GM19397 (cell line): Measurements from ENCODE around the gene COMT.

ENCODE experiments used
- ATAC-seq: cut with Tn5 transposase; IDR thresholded peaks from one replicate; pipeline ENCODE4 v1.9.1; 2021; ENCODE audit warnings: mild to moderate bottlenecking, moderate library complexity; ENCODE audit not compliant: unreplicated experiment

Gene COMT

DNA sequence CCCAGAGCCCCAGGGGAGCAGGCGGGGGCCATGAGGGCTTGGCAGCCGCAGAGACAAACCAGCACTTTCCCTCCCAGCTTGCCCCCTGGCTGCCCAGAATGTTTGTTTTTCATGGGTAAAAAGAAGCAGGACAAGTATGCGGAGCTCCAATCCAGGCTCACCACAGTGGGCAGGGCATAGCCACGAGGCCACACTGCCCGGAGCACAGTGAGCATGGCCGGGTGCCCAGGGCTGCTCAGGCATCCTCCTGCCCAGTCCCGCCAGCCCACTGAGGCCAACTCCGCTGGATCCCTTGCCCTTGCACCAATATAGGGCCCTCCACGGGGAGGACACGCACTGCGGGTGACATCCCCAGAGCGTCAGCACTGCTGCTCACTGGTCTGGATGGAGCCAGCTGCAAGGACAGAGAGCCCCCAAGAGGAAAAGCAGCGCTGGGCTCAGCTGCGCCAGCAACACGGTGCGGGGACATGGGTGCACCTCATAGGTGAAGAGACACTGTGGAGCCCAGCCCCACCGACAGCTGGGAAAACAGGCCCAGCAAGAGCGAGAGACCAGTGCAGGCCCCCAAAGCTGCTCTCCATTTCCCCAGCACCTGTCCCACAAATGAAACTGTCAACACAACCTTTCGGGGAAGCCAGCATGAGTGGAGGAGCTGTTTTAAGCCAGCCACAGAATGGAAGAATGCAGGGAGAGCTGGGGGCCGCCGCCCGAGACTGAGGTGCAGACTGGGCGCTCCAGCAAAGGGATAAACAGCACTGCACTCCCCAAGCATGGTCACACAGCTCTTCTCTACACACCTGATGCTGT, 50.3 kb downstream of the COMT start:
- ATAC-seq, result no peak

DNA sequence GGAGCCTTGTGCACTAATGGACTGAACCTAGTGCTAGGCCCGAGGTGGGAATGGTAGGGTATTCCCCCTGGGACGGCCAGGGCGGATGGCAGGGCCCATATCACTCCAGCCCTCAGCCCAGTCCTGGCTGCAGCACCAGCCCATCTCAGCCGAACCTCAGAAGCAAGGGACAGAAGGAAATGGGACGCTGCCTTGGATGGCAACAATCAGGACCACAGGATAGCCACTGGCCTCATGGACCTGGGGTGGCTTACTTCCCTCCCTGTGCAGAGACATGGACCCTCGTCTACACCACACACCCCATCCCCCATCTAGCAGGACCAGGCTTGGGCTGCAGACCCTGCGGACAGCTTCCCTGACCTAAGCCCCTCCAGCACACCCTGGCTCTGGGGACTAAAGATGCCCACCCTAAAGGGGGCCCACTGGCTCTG, 50.9 kb downstream of the COMT start:
- ATAC-seq, result no peak

DNA sequence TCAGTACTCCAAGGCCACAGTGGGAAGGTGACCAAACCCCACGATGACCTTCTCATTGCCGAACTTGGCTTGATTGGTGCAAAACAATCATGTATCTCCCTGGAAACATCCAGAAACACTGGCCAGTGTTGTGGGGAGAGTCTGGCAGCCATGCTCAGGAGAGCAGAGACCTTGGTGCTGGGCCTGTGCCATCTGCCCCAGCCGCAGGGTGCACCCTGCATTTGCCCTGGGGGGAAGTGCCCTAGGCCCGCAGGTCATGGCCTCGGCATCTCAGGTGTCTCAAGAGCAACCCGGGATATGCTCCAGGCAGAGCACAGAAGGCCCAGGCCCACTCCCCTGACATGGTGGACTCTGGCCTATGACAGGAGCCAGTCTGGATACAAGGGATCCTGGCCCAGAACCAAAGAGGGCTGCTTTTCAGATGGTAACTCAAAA, 51.4 kb downstream of the COMT start:
- ATAC-seq, result no peak

DNA sequence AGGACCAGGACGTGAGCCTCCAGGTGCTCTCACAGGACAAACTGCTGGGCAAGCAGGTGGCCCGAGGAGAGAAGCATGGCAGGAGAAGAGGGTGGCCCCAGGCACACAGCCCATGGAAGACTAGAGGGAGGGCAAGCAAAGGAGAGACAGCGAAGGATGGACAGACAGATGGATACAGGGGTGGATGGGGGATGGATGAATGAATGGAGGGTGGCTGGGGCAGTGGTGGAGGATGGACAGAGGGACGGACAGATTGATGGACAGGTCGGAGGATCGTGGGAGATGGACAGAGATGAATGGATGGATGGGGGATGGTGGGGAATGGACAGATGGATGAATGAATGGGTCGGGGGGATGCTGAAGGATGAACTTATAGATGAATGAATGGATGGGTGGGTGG, 52.4 kb downstream of the COMT start:
- ATAC-seq, result no peak

DNA sequence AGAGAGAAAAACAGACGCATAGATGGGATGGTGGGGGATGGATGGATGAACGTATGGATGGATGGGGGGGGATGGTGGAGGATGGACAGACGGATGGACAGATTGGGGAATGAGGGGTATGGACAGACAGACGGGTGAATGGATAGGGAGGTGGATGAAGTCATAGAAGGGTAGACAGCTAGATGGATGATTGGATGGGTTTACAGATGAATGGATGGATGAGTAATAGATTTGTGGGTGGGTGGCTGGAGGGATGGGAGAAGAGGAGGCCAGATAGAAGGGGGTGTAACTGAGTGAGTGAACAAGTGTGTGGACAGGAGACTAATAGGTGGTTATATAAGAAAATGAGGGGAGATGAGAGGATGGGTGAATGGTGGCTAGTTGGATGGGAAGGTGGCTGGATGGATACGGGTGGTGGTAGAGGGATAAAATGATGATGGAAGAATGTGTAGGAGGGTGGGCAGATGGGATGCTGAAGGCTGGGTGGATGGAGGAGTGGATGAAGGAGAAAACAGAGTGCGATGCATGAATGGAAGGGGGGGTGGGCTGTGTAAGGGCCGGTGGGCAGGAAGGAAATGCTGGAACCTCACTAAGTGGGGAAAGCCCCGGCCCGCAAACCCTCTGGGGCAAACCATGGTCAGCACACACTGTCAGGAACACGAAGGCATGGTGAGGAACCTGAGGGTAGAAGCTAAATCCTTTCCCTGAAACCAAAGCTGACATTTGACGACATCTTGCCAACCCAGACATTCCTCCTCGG, 53.5 kb downstream of the COMT start:
- no peak for ATAC-seq

DNA sequence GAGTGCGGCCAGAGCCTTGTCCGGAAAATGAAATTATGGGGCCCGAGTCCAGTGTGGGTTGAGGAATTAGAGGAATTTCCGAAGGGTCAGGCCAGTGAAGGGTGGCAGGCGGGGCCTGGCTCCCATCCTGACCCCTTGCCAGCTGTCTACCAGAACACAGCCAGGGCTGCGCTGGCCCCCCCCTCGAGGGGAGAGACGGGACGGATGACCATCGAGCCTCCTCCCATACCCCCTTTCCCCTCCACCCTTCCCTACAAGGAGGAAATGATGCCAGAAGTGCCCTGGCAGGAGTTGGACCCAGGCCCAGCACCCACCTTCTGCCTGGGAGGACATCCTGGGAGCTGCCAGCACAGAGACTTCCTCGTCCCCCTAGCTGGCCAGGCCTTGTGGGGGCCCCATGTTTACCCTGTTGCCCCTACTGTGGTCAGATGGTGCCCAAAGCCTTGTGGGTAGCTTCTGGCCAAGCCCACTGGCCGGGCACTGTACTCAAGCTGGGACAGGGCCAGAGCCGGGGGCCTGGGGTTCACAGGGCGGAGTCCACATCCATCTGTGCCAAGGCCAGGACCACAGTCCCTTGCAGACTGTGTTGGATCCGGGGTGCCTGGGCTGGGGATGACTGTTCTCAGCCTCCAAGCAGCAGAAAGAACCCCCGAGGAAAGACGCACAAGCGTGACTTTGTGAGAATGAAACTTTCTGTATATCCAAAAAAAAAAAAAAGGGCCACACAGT, 54.2 kb downstream of the COMT start:
- no peak for ATAC-seq

DNA sequence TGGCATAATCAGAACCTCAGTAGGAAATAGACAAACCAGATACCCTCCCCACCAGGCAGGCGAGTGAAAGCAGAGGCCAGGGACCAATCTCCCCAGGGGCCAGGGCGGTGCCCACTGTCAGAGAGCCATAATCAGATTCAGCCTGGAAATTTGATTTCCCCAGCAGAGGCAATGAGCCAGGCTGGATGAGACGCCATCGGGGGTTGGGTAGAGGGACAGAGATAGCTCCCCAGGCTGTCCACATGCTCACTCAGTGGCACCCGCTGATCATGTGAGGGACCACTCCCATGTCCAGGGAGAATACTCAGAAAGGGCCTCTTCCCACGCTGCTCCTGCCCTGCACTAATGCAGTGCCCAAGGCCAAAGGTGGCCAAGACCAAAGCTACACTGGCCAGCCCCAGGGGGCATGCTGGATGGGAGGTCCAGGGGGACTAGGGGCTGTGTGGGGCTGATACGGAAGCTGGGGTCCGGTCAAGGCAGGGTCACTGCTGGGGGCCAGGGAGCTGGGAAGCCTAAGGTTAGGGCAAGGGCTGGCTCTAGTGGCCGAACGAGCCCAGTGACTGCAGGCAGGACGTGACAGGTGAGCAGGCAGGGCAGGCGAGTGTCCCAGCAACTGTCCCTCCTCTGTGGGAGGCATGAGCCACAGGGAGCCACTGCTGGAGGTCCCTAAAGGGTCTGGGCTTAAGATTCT, 55.3 kb downstream of the COMT start:
- ATAC-seq, result no peak

DNA sequence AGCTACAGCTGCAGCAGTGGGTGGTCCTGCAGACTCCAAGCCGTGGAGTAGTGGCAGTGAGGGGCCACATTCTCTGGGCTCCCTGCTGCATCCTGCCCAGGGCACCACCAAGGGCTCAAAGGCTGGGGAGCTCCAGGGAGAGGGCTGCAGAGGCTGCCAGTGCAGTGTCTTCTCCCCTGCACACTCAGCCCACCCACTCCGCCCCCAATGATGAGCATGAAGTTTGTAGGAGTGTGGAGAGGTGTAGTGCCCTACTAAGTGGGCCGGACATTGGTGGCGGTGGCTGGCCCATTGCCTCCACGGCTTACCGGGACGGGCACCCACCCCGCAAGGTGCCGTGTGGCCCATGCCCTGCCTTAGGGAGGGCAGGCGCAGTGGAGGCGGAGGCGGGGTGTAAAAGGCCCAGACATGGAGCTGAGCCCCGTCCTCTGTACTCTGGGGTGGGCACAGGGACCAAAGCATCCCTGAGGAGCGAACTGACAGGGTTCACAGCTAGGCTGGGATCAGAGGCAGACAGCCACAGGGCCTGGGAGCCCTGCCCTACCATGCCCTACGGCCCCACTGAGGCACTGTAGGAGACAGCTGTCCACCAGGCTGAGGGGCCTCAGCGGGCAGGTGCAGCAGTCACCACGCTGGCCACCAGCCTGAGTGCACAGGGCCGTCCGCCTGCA, 56.1 kb downstream of the COMT start:
- no peak for ATAC-seq

DNA sequence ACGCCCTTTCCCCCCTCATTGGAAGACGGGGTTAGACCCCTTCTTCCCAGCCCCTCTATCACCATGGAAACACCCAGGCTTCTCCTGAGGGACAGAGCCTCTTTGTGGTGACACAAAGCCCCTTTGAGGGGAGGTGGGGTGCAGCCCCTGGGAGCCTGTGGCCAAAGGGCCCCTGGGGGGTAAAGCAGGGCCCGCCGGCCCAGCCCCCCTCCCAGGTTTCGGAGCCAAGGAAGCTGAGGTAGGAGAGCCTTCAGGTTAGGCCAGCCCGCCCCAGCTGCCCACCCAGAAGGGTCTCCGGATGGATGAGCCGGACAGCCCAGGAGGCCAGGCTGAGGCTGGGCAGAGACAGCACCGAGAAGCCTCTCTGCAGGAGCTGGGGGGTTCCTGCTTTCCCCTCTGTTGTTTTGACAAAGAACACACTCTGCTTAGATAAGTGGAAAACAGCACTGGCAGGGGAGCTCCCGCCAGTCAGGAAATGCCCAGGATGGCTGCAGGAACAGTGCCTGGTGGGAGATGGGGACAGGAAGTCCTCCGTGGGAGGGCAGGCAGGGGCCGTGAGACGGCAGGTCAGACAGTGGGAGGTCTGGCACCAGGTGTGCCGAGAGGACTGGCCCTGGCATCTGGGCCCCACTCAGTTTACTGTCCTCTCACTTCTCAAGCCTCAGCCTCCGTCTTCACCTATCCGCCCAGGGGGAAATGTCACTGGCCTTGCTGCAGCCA, 56.8 kb downstream of the COMT start:
- no peak for ATAC-seq

DNA sequence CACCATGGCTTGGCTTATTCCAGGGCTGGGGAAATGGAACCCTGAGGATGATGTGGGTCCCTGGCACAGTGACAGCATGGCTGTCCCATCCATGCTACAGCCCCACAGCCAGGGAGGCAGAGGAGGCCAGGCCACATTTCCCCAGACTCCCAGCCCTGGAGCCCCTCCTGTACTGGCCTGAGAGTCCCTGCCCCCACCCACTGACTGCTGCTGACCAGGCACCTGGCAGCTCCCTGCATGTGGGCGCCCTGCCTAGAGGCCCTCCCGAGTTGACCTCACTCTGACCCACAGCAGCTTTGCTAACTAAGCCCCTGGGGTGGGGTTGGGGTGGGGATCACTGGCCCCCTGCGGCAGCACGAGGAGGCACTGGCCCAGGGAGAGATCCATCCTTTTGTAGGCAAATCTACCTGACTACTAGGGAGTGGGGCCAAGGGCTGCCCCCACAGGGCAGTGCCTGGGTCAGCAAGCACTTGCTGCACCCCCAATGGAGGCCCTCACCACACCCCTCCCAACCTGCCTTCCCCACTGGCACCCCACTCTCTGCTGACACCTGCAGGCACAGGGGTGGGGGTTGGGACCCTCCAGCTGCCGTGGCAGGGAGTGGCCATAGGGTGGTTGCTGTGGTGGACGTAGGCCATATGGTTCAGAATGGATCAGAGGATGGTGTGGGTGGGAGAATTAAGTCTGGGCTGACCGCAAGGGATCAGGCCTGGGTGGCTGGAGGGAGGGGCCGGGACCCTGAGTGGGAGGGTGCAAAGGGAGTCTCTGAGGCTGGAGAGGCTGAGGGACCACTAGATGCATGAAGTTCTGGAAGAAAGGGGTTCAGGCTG, 57.6 kb downstream of the COMT start:
- no peak for ATAC-seq

DNA sequence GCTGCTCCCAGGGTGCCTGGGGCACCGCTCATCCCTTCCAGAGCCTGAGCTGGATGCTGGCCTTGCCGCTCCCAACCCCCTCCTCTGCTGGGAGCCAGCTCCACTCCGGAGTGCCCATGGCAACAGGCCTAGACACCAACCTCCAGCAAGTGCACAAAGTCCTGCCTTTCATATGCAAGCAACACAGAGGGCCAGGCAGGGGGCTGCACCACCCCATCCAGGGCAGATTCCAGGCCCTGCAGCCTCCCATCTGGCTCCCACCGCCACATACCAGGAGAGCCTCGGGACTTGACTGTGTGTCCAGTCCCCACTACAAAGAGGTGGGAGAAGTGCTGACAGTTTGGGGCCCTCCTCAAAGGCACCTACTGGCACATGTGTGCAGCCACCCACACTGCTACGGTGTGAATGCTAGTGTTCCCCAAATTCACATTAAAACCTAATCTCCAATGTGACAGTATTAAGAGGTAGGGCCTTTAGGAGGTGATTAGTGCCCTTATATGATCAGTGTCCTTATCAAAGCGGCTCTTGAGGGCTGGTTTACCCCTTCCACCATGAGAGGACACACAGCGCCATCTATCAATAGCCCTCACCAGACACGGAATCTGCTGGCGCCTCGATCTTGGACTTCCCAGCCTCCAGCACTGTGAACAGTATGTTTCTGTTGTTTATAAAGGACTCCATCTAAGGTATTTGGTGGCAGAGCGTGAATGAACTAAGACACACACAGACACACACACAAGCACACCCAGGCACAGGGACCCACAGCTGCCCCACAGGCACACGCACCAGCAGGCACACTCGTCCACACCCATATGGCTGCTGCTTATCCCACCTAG, 58.9 kb downstream of the COMT start:
- ATAC-seq, result no peak

DNA sequence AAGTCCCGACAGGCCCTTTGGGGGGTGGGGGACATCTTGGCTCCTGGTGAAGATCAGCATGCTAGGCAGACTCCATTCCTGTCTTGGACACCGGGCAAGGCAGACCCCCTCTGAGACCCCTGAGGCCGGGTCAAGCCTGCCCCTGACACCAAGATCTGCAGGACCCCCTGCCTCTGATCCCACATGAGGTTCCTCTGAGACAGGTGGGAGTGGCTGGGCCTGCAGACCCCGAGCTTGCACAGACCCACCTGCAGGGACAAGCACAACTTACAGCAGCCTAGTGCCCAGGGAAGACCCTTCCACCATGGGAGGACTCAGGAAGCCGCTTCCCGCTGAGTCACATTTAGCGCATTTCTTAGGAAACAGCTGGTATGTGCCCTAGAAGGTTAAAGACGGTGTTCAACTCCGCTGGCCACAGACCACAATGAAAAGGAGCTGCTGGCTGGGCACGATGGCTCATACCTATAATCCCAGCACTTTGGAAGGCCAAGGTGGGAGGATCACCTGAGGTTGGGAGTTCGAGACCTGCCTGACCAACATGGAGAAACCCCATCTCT, 59.6 kb downstream of the COMT start:
- no peak for ATAC-seq

DNA sequence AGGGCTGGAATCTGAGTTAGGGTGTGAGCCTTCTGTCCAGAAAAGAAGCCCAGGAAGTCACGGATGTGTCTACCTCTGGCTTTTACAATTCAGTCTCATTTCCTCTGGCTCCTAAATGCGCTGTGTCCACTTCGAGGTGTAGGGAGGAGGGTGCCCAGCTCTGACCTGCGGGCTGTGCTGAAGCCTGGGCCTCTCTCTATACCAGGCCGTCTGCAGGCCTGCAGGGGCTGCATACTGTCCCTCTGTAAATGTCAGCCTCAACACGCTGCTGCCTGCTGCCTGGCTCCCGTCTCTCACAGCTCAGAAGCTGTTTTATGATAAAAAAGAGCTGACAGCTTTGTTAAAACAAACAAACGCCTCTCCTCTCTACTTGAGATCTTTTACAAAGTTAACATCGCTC, 60.6 kb downstream of the COMT start:
- no peak for ATAC-seq

DNA sequence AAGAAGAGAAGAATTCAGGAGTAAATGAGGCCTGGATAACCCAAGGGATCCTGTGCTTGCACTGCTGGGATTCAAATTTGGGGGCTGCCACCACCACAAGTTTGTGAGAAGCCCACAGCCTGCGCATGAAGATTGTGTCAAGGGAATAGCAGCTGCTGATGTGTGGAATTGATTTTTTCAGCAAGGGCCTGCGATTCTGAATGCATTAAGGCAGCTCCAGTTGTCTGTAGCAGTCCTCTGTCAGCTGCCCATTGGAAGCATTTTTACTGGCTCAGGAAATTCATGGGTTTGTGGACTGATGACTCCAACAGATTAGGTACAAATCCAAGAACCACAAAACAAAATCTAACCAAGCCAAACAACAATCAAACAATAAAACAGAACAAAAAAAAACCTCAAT, 61.1 kb downstream of the COMT start:
- ATAC-seq, result no peak

DNA sequence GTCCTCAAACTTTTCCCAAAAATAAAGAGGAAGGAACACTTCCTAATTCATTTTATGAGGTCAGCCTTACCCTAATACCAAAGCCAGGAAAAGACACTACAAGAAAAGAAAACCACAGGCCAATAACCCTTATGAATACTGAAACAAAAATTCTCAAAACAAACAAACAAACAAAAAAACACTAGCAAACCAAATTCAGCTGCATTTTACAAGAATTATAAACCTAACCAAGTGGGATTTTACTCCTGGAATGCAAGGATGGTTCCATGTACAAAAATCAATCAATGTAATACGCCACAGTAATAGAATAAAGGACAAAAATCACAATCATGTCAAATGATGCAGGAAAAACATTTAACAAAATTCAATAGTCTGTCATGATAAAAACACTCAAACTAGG, 61.7 kb downstream of the COMT start:
- ATAC-seq, result no peak

DNA sequence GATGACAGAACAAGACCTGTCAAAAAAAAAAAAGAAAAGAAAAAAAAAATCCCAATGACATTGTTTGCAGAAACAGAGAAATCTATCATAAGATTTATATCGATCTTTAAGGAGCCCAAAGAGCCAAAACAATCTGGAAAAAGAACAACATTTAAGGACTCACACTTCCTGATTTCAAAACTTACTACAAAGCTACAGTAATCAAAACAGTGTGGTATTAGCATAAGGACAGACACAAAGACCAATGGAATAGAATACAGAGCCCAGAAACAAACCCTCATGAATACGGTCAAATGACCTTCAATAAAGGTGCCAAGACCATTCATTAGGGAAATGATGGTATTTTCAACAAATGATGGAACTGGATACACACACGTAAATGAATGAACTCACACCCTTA, 62.9 kb downstream of the COMT start:
- no peak for ATAC-seq

DNA sequence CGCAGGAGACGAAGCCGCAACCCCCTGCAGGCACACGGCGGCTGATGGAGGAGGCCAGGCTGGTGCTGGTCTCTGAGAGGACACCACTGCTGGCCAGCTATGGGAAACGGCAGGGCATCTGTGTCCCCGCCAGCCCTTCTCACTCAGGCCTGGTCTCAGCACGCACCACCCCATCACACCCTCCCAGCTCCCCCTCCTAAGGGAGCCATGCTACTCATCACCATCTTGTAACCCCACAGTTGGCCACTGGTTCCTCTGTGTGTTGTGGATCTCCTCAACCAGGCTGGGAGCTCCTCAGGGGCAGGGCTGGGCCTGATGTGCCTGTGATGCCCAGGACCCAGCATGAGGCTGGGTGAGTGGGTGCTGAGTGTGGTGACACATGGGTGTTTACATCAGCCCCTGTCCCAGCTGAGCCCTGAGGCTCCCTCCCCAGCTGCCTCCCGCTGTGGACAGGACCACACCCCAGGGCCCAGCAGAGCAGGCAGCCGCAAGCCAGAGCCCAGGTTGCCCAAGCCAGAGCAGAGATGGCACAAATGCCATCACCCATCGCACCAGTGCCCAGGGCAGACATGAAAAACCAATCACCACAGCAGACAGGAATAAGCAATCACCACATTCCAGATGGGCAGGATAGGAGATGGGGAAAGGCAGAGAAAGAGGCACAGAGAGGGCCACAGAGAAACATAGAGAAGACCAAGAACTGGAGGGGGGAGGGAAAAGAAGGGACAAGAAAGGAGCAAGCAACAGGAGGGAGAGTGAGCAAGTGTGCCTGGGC, 66.8 kb downstream of the COMT start:
- ATAC-seq, result no peak
